ENCODE results near the gene DAZAP2.

The DAZAP2 gene

GRCh38 chr12:51232642-51233041 is 6.0 kb upstream of the DAZAP2 start:
- H3K4me3 ChIP-seq (ENCODE audit: low read depth, low read length) = no peak overlapping the region
- no peak for TF ChIP-seq CTCF (IDR thresholded peaks at IDR 0.05; ENCODE audit: low read depth, low read length, missing control alignments)
- DNase-seq (ENCODE audit: low read depth) = no peak
- in situ Hi-C loops (cut with HindIII; ENCODE audit: low sequenced_read_pairs) = no loop called here

- no peak for TF ChIP-seq CTCF (IDR thresholded peaks at IDR 0.05; ENCODE audit: low read depth, low read length, missing control alignments)
- H3K4me3 ChIP-seq (ENCODE audit: low read depth, low read length) = no peak overlapping the region
- in situ Hi-C loops (cut with HindIII; ENCODE audit: low sequenced_read_pairs) = no loop called here
- DNase-seq (ENCODE audit: low read depth) = no peak
Observed at GRCh38 chr12:51234530-51234929, 4.1 kb upstream of the DAZAP2 start.

- H3K4me3 ChIP-seq (ENCODE audit: low read depth, low read length) = peak overlapping the region; percentile 100
- no peak for DNase-seq (ENCODE audit: low read depth)
- in situ Hi-C loops (cut with HindIII; ENCODE audit: low sequenced_read_pairs) = no loop called here
- no peak for TF ChIP-seq CTCF (IDR thresholded peaks at IDR 0.05; ENCODE audit: low read depth, low read length, missing control alignments)
Observed at GRCh38 chr12:51238037-51238509, 553 bp upstream of the DAZAP2 start.

- in situ Hi-C loops (cut with HindIII; ENCODE audit: low sequenced_read_pairs) = no loop called here
- no peak overlapping the region for H3K4me3 ChIP-seq (ENCODE audit: low read depth, low read length)
- DNase-seq (ENCODE audit: low read depth) = no peak
- TF ChIP-seq CTCF (IDR thresholded peaks at IDR 0.05; ENCODE audit: low read depth, low read length, missing control alignments) = no peak
Observed at GRCh38 chr12:51240971-51241370, 2.3 kb downstream of the DAZAP2 start.

GRCh38 chr12:51242120-51242519 is 3.5 kb downstream of the DAZAP2 start:
- H3K4me3 ChIP-seq (ENCODE audit: low read depth, low read length) = no peak overlapping the region
- DNase-seq (ENCODE audit: low read depth) = no peak
- in situ Hi-C loops (cut with HindIII; ENCODE audit: low sequenced_read_pairs) = no loop called here
- TF ChIP-seq CTCF (IDR thresholded peaks at IDR 0.05; ENCODE audit: low read depth, low read length, missing control alignments) = no peak

- H3K4me3 ChIP-seq (ENCODE audit: low read depth, low read length) = no peak overlapping the region
- no peak for DNase-seq (ENCODE audit: low read depth)
- TF ChIP-seq CTCF (IDR thresholded peaks at IDR 0.05; ENCODE audit: low read depth, low read length, missing control alignments) = no peak
- in situ Hi-C loops (cut with HindIII; ENCODE audit: low sequenced_read_pairs) = no loop called here
Observed at GRCh38 chr12:51242876-51243275, 4.2 kb downstream of the DAZAP2 start.

GRCh38 chr12:51244269-51244668 is 5.6 kb downstream of the DAZAP2 start:
- TF ChIP-seq CTCF (IDR thresholded peaks at IDR 0.05; ENCODE audit: low read depth, low read length, missing control alignments) = no peak
- in situ Hi-C loops (cut with HindIII; ENCODE audit: low sequenced_read_pairs) = no loop called here
- DNase-seq (ENCODE audit: low read depth) = no peak
- H3K4me3 ChIP-seq (ENCODE audit: low read depth, low read length) = no peak overlapping the region

Data from astrocyte of the cerebellum (primary cell).